HG03354 (cell line): ENCODE results near the gene PSAP.
A peak's percentile ranks its signal among the peaks of the same experiment; 100 is the strongest.
"Not testable (repeated sequence)": the region's sequence is repeated elsewhere in the genome, so short reads cannot be mapped to it uniquely, and the experiment has no call there.

Experiments
- ATAC-seq: cut with Tn5 transposase; IDR thresholded peaks from one replicate; pipeline ENCODE4 v1.9.1; 2021; ENCODE audit warnings: mild to moderate bottlenecking; ENCODE audit not compliant: unreplicated experiment, poor library complexity, severe bottlenecking

Gene PSAP

GRCh38 chr10:71877821-71878220, 26.8 kb upstream of the PSAP start:
- ATAC-seq = no peak

- ATAC-seq = not testable (repeated sequence)
Observed at GRCh38 chr10:71874680-71875354, 23.8 kb upstream of the PSAP start.

DNA sequence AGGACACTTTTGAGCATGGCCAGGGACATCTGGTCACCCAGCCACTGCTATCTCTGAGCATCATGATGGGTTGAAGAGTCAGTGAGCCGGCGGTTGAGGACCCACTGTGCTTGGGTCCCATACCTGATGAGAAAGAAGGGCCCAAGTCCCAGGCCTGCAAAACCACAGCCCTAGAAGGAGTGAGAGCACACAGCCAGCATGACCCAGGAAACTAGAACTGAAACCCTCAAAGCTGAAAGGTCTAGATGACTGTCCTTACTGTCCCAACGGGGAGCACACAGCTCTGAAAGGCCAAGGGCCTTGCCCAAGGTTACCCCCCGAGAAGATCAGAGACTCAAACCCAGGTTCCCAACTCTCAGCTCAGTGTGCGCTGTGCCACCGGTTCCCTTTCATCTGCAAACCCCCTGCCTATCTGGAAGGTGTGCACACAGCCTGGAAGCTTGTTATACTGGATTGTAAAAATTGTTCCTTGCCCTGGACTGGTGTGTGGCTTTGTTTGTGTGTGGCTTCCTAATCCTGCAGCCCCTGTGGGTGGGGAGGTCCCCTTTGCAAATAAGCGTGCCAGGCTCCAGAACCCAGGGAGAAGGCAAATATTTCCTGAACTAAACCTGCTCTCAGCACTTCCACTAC, 22.6 kb upstream of the PSAP start:
- ATAC-seq = peak; percentile 92

DNA sequence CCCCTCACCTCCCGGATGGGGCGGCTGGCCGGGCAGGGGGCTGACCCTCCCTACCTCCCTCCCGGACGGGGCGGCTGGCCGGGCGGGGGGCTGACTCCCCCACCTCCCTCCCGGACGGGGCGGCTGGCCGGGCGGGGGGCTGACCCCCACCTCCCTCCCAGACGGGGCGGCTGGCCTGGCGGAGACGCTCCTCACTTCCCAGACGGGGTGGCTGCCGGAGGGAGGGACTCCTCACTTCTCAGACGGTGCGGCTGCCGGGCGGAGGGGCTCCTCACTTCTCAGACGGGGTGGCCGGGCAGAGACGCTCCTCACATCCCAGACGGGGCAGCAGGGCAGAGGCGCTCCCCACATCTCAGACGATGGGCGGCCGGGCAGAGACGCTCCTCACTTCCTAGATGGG, 18.6 kb upstream of the PSAP start:
- not testable (repeated sequence) for ATAC-seq

GRCh38 chr10:71868192-71868697, 17.2 kb upstream of the PSAP start:
- ATAC-seq = no peak

DNA sequence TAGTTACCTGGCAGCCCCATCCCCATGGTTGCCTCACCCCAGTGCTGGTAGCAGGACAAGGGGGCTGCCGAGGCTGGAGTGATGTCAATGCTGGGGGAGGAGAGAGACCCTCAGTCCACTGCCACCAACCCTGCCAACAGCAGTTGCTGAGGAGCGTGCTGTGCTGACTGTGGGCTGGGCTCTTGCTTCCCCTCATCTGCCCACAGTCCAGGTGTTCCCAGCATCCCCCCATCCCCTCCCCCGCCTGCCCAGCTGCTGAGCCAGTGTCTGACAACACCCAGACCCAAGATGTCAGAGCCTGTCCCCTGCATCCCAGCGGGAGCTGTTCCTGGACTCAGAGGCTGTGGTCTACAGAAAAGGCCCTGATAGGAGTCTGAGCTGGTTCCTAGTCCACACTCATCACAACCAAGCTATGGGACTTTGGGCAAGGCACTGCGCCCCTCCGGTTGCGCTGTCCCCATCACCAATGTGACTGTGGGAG, 14.6 kb upstream of the PSAP start:
- no peak for ATAC-seq

- no peak for ATAC-seq
Observed at GRCh38 chr10:71864911-71865361, 13.9 kb upstream of the PSAP start.

DNA sequence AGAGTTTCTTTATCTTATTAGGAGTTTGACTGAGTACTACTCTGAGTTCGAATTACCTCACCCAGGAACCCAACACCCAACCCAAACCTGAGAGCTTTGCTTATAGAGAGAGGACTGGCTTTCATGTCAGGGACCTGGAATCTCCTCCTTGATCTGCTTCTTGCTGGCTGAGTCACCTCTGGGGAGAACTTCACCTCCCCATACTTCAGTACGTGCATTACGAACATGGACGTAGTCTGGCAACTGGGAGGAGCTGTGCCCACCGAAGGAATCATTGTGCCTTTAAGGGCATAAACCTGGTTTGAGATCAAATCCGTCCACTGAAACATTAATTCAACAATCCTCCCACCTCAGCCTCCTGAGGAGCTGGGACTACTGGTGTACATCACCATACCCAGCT, 12.2 kb upstream of the PSAP start:
- ATAC-seq = no peak

DNA sequence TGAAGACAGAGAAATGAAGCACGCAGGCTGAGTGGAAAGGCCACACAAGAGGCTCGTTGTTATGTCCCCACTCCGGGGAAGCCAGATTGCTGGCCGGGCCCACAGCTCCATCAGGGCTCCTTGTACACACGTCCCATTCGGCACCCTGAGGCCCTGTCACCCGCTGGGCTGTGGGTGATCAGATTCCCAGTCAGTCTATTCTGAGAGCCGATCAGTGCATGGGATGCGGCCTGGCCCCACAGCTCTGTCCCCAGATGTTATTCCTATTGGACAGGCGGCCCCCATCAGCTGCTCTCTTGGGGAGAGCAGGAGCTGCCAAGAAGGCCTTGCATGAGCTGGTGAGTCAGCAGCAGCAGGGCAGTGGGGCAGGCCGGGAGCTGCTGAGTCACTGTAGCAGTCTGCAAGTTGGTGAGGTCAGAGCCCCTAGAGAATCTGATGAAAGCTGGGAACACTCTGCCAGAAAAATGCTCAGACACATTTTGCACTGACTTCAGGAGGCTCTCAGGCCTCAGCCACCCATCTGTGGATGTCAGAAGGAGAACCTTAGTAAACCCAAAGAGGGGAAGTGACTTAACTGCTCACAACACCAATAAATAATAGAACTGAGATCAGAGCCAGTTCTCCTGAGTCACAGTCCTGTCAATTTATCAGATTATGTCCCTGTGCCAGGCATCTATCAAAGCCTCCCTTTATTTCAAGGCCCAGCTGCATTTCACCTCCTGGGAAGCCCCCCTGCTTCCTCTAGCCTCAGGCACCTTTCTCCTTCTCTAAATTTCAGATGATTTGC, 9.4 kb upstream of the PSAP start:
- ATAC-seq = peak; percentile 62

- ATAC-seq = no peak
Observed at GRCh38 chr10:71857934-71858890, 7.2 kb upstream of the PSAP start.

DNA sequence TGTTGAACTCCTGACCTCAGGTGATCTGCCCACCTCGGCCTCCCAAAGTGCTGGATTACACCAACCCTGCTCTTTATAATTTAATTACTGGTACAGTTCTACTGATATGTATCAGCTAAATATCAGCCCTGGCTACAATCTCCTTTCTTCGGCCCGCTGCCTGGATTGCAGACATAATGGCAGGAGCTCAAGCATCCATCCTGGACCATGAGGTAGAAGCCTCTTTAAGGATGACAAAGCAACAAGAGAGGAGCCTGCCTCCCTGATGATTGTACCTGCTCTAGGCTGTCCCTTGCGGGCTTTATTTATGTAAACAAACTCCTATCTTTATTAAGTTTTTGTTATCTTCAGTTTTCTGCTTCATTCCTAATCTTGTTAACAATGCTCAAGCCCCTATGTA, 5.6 kb upstream of the PSAP start:
- ATAC-seq = no peak

GRCh38 chr10:71854031-71854430, 3.0 kb upstream of the PSAP start:
- no peak for ATAC-seq

GRCh38 chr10:71852355-71852937, 1.4 kb upstream of the PSAP start:
- ATAC-seq = no peak

GRCh38 chr10:71851465-71852095, 529 bp upstream of the PSAP start:
- ATAC-seq = peak; percentile 11

DNA sequence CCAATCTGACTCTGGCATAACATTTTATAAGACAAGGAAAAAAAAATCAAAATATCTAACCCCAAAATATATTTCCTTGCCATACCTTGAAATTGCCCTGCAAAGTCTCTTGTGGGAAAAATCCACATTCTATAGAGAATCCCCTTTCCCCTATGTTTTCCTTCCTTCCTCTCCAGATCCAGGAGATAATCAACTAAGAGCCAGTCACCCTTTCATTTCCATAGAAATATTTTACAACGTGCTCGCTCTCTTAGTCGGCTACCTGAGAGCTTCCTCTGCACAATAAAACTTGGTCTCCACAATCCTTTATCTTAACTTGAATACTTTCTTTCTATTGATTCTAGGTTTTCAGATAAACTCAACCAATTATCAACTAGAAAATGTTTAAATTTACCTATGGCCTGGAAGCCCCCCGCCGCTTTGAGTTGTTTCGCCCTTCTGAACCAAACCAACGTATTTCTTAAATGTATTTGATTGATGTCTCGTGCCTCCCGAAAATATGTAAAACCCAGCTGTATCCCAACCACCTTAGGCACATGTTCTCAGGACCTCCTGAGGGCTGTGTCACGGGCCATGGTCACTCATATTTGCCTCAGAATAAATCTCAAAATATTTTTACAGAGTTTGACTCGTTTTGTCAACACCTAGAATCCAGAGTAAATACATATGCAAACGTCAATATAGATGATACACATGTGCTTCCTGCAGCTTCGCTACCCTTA, 869 bp downstream of the PSAP start:
- no peak for ATAC-seq

GRCh38 chr10:71849461-71849908, 1.6 kb downstream of the PSAP start:
- no peak for ATAC-seq

DNA sequence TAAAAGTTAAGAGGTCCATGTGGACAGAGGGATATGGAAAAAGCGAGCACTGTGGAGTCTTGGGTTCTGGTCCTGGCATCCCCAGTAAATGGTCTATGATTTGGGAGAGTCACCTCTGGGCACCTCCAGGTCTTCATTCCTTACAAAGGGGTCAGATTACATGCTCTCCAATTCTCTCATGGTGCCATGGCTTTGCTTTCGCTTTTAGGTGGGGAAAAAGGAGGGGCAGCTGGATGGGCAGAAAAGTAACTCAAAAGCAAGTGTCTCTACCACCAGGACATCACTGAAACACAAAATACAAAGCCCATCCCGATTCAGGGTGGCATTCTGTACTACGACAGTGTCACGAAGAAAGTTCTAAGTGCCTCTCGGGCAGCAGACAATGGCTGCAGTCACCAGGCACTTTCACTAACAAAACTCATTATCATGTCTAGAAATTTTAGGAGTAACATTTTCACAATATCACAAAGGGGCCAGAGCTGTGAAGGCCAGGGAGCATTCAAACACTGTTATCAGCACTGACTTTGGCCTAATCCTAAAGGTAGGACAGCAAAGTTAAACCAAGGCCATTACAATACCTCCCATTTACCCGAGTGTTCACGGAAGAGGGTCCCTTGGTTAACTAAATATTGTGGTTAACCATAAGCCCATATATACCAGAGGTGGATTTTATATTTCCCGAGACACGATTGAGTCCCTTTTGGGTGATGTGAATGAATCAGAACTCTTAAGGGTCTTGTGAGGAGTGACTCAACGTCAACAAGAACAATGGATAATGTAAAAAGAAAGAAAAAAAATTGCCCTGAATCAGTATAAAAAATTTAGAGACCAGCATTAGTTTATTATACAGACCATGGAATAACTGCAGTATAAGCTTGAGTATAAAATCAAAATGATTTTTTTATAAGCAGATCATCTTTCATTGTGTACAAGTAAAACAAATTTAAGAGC, 2.5 kb downstream of the PSAP start:
- no peak for ATAC-seq
